MM.1S (cell line): ENCODE data around the gene FRY.

Experiments
- DNase-seq: peaks from one replicate; pipeline ENCODE4 v3.0.0-alpha.2; 2015
- H2AFZ ChIP-seq: fragments of 300-600 bp; sonication (generic); 2 replicates; pipeline ENCODE4 v1.6.0; 2016; ENCODE audit warnings: antibody characterized with exemption, low read length
- H3F3A ChIP-seq: fragments of 300-600 bp; sonication (generic); 2 replicates; pipeline ENCODE4 v1.6.1; 2016; ENCODE audit warnings: mild to moderate bottlenecking, antibody characterized with exemption, low read length, moderate library complexity, mixed read lengths; ENCODE audit not compliant: insufficient read depth
- H3K27ac ChIP-seq: fragments of 300-600 bp; sonication (generic); 2 replicates; pipeline ENCODE4 v1.5.1; 2016; ENCODE audit warnings: mild to moderate bottlenecking, low read length
- H3K27me3 ChIP-seq: fragments of 300-600 bp; sonication (generic); replicated peaks from 2 replicates; pipeline ENCODE4 v1.6.0; 2016; ENCODE audit warnings: low read length; ENCODE audit not compliant: insufficient read depth
- H3K36me3 ChIP-seq: fragments of 300-600 bp; sonication (generic); replicated peaks from 2 replicates; pipeline ENCODE4 v1.6.1; 2016; ENCODE audit warnings: mild to moderate bottlenecking, low read length, mixed read lengths; ENCODE audit not compliant: insufficient read depth
- H3K4me1 ChIP-seq: fragments of 300-600 bp; sonication (generic); 2 replicates; pipeline ENCODE4 v1.6.1; 2016; ENCODE audit warnings: low read length, mixed read lengths
- H3K4me2 ChIP-seq: fragments of 300-600 bp; sonication (generic); 2 replicates; pipeline ENCODE4 v1.6.0; 2016; ENCODE audit warnings: low read depth, low read length
- H3K4me3 ChIP-seq: fragments of 300-600 bp; sonication (generic); 2 replicates; pipeline ENCODE4 v1.5.1; 2016; ENCODE audit warnings: low read length, mixed read lengths
- H3K79me2 ChIP-seq: fragments of 300-600 bp; sonication (generic); 2 replicates; pipeline ENCODE4 v1.6.1; 2016; ENCODE audit warnings: mixed run types, low read length, mixed read lengths
- H3K9ac ChIP-seq: fragments of 300-600 bp; sonication (generic); 2 replicates; pipeline ENCODE4 v1.6.1; 2016; ENCODE audit warnings: low read length, mixed read lengths
- H3K9me2 ChIP-seq: fragments of 300-600 bp; sonication (generic); replicated peaks from 2 replicates; pipeline ENCODE4 v1.6.1; 2016; ENCODE audit warnings: mild to moderate bottlenecking, low read length, mixed read lengths; ENCODE audit not compliant: insufficient read depth
- H3K9me3 ChIP-seq: fragments of 300-600 bp; sonication (generic); replicated peaks from 2 replicates; pipeline ENCODE4 v1.6.1; 2016; ENCODE audit warnings: mild to moderate bottlenecking, low read length, mixed read lengths; ENCODE audit not compliant: insufficient read depth
- H4K20me1 ChIP-seq: fragments of 300-600 bp; sonication (generic); 2 replicates; pipeline ENCODE4 v1.6.1; 2016; ENCODE audit warnings: mild to moderate bottlenecking, low read length, moderate library complexity, mixed read lengths; ENCODE audit not compliant: insufficient read depth
- CTCF ChIP-seq: fragments of 300-600 bp; sonication (generic); IDR thresholded peaks from 2 replicates; pipeline ENCODE4 v1.5.1; 2016; ENCODE audit warnings: antibody characterized with exemption, low read length, mixed read lengths
- EZH2 ChIP-seq: fragments of 300-600 bp; sonication (generic); optimal IDR thresholded peaks from 2 replicates; pipeline ENCODE3; 2017; ENCODE audit warnings: low read depth, mild to moderate bottlenecking, antibody characterized with exemption, low read length, mixed read lengths
- EZH2phosphoT487 ChIP-seq: fragments of 300-600 bp; sonication (generic); IDR thresholded peaks from 2 replicates; pipeline ENCODE4 v1.6.1; 2018; ENCODE audit warnings: antibody characterized with exemption, low read length

FRY gene

GRCh38 chr13:32305646-32306045 lies 274.1 kb downstream of the FRY start:
- Histone ChIP-seq H2AFZ (no peak overlapping the region), H3K4me2 (no peak overlapping the region), H4K20me1 (no peaks in the 10 kb centered on the region), H3K79me2 (no peaks in the 10 kb centered on the region), H3K9ac (no peak overlapping the region), H3K27ac (no peak overlapping the region), H3K9me3 (no peaks in the 10 kb centered on the region), H3K36me3 (no peaks in the 10 kb centered on the region), H3K4me3 (no peak overlapping the region), H3K4me1 (0 out of 2 replicates have a peak, but pooled peaks cover 10% of the 10 kb centered on the region), H3F3A (peaks cover 4% of the 10 kb centered on the region; the same call in 1 of the 2 replicates), H3K27me3 (no peaks in the 10 kb centered on the region), H3K9me2 (no peaks in the 10 kb centered on the region)
- TF ChIP-seq CTCF (no peak), EZH2 (no peak), EZH2phosphoT487 (no peak)
- DNase-seq: no peak

GRCh38 chr13:32309312-32310133 lies 277.9 kb downstream of the FRY start:
- H3K79me2 ChIP-seq: no peaks in the 10 kb centered on the region
- H3K9me2 ChIP-seq: no peaks in the 10 kb centered on the region
- H4K20me1 ChIP-seq: no peaks in the 10 kb centered on the region
- H2AFZ ChIP-seq: peak overlapping the region; percentile 74
- H3K27me3 ChIP-seq: no peaks in the 10 kb centered on the region
- no peak overlapping the region for H3K27ac ChIP-seq
- H3K9me3 ChIP-seq: no peaks in the 10 kb centered on the region
- H3F3A ChIP-seq: peaks cover 4% of the 10 kb centered on the region; the same call in 1 of the 2 replicates
- 0 out of 2 replicates have a peak, but pooled peaks cover 10% of the 10 kb centered on the region for H3K4me1 ChIP-seq
- DNase-seq: no peak
- no peaks in the 10 kb centered on the region for H3K36me3 ChIP-seq
- H3K4me3 ChIP-seq: peak overlapping the region; percentile 14; the same call in 1 of the 2 replicates
- peak overlapping the region; percentile 61 for H3K4me2 ChIP-seq
- TF ChIP-seq CTCF (no peak), EZH2phosphoT487 (no peak), EZH2 (no peak)
- peak overlapping the region; percentile 23; the same call in 1 of the 2 replicates for H3K9ac ChIP-seq

- no peaks in the 10 kb centered on the region for H3K9me2 ChIP-seq
- no peaks in the 10 kb centered on the region for H3K9me3 ChIP-seq
- no peaks in the 10 kb centered on the region for H3K79me2 ChIP-seq
- H3K27me3 ChIP-seq: no peaks in the 10 kb centered on the region
- H3K9ac ChIP-seq: peak overlapping the region; percentile 23; the same call in 1 of the 2 replicates
- no peaks in the 10 kb centered on the region for H3K36me3 ChIP-seq
- H3K4me2 ChIP-seq: peak overlapping the region; percentile 61; the same call in 1 of the 2 replicates
- H3K4me3 ChIP-seq: peak overlapping the region; percentile 14; the same call in 1 of the 2 replicates
- 0 out of 2 replicates have a peak, but pooled peaks cover 10% of the 10 kb centered on the region for H3K4me1 ChIP-seq
- H4K20me1 ChIP-seq: no peaks in the 10 kb centered on the region
- peak; percentile 51 for DNase-seq
- TF ChIP-seq CTCF (peak; percentile 52), EZH2phosphoT487 (no peak), EZH2 (no peak)
- H3K27ac ChIP-seq: no peak overlapping the region
- peaks cover 4% of the 10 kb centered on the region; the same call in 1 of the 2 replicates for H3F3A ChIP-seq
- H2AFZ ChIP-seq: peak overlapping the region; percentile 74
Observed at GRCh38 chr13:32310134-32310706, 278.6 kb downstream of the FRY start.
